ENCODE results near the gene TNS4.

Gene TNS4

DNA sequence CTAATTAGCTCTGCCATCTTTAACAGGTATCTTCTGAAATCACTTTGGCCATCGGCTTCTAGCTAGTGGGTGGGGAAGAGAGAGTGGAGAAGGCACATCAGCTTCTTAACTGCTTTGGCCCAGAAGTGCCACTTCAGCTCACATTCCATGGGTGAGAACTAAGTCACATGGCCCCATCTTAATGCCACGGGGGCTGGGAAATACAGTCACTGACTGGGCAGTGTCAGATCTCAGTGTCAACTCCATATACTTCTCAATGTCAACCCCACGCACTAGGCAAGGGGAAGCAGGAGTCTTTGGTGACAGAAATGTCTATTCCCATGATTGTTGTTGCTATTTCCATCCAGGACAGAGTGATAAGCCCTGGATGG is 34.5 kb upstream of the TNS4 start:
- Histone ChIP-seq H3K4me3 (replicated peaks; ENCODE audit: insufficient read depth, low read length) (no peak overlapping the region), H3K27ac (replicated peaks) (no peak overlapping the region), H3K27me3 (ENCODE audit: insufficient read depth, poor library complexity, severe bottlenecking) (peaks cover 4% of the 10 kb centered on the region)
- no peak for DNase-seq (ENCODE audit: low read depth in 1 of 2, low spot score in 1 of 2)
- TF ChIP-seq, protein P1, sequence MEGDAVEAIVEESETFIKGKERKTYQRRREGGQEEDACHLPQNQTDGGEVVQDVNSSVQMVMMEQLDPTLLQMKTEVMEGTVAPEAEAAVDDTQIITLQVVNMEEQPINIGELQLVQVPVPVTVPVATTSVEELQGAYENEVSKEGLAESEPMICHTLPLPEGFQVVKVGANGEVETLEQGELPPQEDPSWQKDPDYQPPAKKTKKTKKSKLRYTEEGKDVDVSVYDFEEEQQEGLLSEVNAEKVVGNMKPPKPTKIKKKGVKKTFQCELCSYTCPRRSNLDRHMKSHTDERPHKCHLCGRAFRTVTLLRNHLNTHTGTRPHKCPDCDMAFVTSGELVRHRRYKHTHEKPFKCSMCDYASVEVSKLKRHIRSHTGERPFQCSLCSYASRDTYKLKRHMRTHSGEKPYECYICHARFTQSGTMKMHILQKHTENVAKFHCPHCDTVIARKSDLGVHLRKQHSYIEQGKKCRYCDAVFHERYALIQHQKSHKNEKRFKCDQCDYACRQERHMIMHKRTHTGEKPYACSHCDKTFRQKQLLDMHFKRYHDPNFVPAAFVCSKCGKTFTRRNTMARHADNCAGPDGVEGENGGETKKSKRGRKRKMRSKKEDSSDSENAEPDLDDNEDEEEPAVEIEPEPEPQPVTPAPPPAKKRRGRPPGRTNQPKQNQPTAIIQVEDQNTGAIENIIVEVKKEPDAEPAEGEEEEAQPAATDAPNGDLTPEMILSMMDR (IDR thresholded peaks at IDR 0.05; ENCODE audit: insufficient read depth, low read length) = no peak
- TF ChIP-seq SPI1 (IDR thresholded peaks at IDR 0.05; ENCODE audit: borderline replicate concordance, low read depth) = no peak
- no peak for TF ChIP-seq GABPA (IDR thresholded peaks at IDR 0.05; ENCODE audit: low read depth)
- no peak for TF ChIP-seq POLR2AphosphoS5 (IDR thresholded peaks at IDR 0.05; ENCODE audit: low read depth)
- TF ChIP-seq, protein P2, sequence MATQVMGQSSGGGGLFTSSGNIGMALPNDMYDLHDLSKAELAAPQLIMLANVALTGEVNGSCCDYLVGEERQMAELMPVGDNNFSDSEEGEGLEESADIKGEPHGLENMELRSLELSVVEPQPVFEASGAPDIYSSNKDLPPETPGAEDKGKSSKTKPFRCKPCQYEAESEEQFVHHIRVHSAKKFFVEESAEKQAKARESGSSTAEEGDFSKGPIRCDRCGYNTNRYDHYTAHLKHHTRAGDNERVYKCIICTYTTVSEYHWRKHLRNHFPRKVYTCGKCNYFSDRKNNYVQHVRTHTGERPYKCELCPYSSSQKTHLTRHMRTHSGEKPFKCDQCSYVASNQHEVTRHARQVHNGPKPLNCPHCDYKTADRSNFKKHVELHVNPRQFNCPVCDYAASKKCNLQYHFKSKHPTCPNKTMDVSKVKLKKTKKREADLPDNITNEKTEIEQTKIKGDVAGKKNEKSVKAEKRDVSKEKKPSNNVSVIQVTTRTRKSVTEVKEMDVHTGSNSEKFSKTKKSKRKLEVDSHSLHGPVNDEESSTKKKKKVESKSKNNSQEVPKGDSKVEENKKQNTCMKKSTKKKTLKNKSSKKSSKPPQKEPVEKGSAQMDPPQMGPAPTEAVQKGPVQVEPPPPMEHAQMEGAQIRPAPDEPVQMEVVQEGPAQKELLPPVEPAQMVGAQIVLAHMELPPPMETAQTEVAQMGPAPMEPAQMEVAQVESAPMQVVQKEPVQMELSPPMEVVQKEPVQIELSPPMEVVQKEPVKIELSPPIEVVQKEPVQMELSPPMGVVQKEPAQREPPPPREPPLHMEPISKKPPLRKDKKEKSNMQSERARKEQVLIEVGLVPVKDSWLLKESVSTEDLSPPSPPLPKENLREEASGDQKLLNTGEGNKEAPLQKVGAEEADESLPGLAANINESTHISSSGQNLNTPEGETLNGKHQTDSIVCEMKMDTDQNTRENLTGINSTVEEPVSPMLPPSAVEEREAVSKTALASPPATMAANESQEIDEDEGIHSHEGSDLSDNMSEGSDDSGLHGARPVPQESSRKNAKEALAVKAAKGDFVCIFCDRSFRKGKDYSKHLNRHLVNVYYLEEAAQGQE (IDR thresholded peaks at IDR 0.05; ENCODE audit: insufficient replicate concordance, low read depth) = no peak

DNA sequence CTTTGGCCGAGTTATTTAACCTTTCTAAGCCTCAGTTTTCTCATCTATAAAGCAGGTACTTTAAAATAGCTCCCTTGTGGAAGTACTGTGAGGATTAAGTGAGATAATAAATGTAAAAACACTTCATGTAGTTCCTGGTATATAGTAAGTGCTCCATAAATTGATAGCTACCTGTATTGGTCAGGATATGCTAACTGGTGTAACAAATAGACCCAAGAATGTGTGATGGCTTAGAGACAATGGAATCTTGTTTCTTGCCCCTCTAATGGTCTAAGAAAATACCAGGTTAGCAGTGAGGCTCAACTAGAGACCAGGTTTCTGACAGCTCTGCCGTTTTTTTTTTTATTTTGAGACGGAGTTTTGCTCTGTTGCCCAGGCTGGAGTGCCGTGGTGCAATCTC is 34.0 kb upstream of the TNS4 start:
- TF ChIP-seq SPI1 (IDR thresholded peaks at IDR 0.05; ENCODE audit: borderline replicate concordance, low read depth) (no peak), GABPA (IDR thresholded peaks at IDR 0.05; ENCODE audit: low read depth) (no peak), POLR2AphosphoS5 (IDR thresholded peaks at IDR 0.05; ENCODE audit: low read depth) (no peak)
- TF ChIP-seq, protein P2 (IDR thresholded peaks at IDR 0.05; ENCODE audit: insufficient replicate concordance, low read depth) = no peak
- TF ChIP-seq, protein P1 (IDR thresholded peaks at IDR 0.05; ENCODE audit: insufficient read depth, low read length) = no peak
- H3K27ac ChIP-seq (replicated peaks) = no peak overlapping the region
- peaks cover 4% of the 10 kb centered on the region for H3K27me3 ChIP-seq (ENCODE audit: insufficient read depth, poor library complexity, severe bottlenecking)
- DNase-seq (ENCODE audit: low read depth in 1 of 2, low spot score in 1 of 2) = no peak
- H3K4me3 ChIP-seq (replicated peaks; ENCODE audit: insufficient read depth, low read length) = no peak overlapping the region

DNA sequence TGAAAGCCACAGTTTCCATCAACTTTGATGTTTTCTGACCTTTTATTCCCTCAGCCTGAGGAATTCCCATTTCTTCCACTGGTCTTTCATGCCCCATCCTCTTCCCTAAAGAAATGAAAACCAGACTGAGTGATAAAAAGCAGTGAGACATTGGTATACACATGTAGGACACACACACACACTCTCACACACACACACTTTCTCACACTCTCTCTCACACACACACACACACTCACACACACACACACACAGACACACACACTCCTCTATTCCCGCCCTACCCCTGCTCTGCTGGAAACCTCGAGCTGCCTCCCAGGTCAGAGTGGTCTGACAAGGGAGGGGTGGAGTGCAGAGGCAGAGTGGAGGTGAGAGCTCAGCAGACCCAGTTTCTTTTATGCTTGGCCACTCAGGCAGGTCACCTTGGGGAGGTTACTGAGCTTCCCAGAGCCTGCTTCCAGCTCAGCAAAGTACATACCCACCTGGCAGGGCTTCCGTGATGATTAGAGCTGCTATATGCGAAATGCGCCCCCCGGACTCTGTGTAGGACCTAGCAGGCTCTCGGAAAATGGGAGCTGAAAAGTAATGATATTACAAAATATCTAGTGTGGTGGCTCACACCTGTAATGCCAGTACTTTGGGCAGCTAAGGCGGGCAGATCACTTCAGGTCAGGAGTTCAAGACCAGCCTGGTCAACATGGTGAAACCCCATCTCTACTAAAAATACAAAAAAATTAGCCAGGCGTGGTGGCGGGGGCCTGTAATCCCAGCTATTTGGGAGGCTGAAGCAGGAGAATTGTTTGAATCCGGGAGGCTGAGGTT is 33.2 kb upstream of the TNS4 start:
- DNase-seq (ENCODE audit: low read depth in 1 of 2, low spot score in 1 of 2) = no peak
- Histone ChIP-seq H3K27me3 (ENCODE audit: insufficient read depth, poor library complexity, severe bottlenecking) (peaks cover 4% of the 10 kb centered on the region), H3K4me3 (replicated peaks; ENCODE audit: insufficient read depth, low read length) (no peak overlapping the region), H3K27ac (replicated peaks) (no peak overlapping the region)
- TF ChIP-seq, protein P2 (IDR thresholded peaks at IDR 0.05; ENCODE audit: insufficient replicate concordance, low read depth) = no peak
- TF ChIP-seq, protein P1 (IDR thresholded peaks at IDR 0.05; ENCODE audit: insufficient read depth, low read length) = no peak
- TF ChIP-seq POLR2AphosphoS5 (IDR thresholded peaks at IDR 0.05; ENCODE audit: low read depth) (no peak), SPI1 (IDR thresholded peaks at IDR 0.05; ENCODE audit: borderline replicate concordance, low read depth) (no peak), GABPA (IDR thresholded peaks at IDR 0.05; ENCODE audit: low read depth) (no peak)

Data from HL-60 (cell line).